SU-DHL-6 (cell line): ENCODE results near the gene TBL3.

Source experiments
- H2AFZ ChIP-seq: fragments of 200-600 bp; sonication (generic); 2 replicates; pipeline ENCODE4 v1.6.1; 2014; ENCODE audit warnings: low read depth, mild to moderate bottlenecking, moderate library complexity, mixed read lengths, antibody characterized with exemption, low read length; ENCODE audit not compliant: severe bottlenecking
- H3F3A ChIP-seq: fragments of 200-600 bp; shearing (Covaris generic); 2 replicates; pipeline ENCODE4 v1.6.0; 2016; ENCODE audit warnings: antibody characterized with exemption, mild to moderate bottlenecking; ENCODE audit not compliant: insufficient read depth
- H3K27ac ChIP-seq: fragments of 200-600 bp; sonication (generic); 2 replicates; pipeline ENCODE4 v1.5.1; 2016; ENCODE audit warnings: low read depth, mild to moderate bottlenecking, low read length, moderate library complexity, mixed read lengths
- H3K27me3 ChIP-seq: fragments of 200-600 bp; sonication (generic), shearing (Covaris generic); 2 replicates; pipeline ENCODE4 v1.6.0; 2014; ENCODE audit warnings: mild to moderate bottlenecking, low read length
- H3K36me3 ChIP-seq: fragments of 200-600 bp; sonication (generic); 2 replicates; pipeline ENCODE4 v1.6.1; 2014; ENCODE audit warnings: mild to moderate bottlenecking, low read length, mixed read lengths
- H3K4me2 ChIP-seq: fragments of 300-600, 200-600 bp; shearing (Covaris generic), sonication (generic); 2 replicates; pipeline ENCODE4 v1.6.0; 2014; ENCODE audit warnings: low read length, low read depth, mild to moderate bottlenecking; ENCODE audit not compliant: poor library complexity, severe bottlenecking
- H3K4me3 ChIP-seq: fragments of 200-600 bp; sonication (generic); 2 replicates; pipeline ENCODE4 v1.5.1; 2014; ENCODE audit warnings: antibody characterized with exemption, low read length, mild to moderate bottlenecking, mixed read lengths; ENCODE audit not compliant: insufficient read depth, poor library complexity, severe bottlenecking
- H3K79me2 ChIP-seq: fragments of 200-600 bp; sonication (generic); 2 replicates; pipeline ENCODE4 v1.6.1; 2014; ENCODE audit warnings: mild to moderate bottlenecking, low read length, moderate library complexity; ENCODE audit not compliant: insufficient read depth
- H3K9ac ChIP-seq: fragments of 200-600 bp; sonication (generic); 2 replicates; pipeline ENCODE4 v1.7.0; 2014; ENCODE audit warnings: mild to moderate bottlenecking, low read length
- H3K9me2 ChIP-seq: fragments of 200-600 bp; sonication (generic); replicated peaks from 2 replicates; pipeline ENCODE4 v1.6.1; 2014; ENCODE audit warnings: low read length; ENCODE audit not compliant: insufficient read depth
- H3K9me3 ChIP-seq: fragments of 200-600 bp; sonication (generic); 2 replicates; pipeline ENCODE4 v1.6.1; 2014; ENCODE audit warnings: low read length, mixed read lengths; ENCODE audit not compliant: insufficient read depth
- H4K20me1 ChIP-seq: fragments of 200-600 bp; sonication (generic); 2 replicates; pipeline ENCODE4 v1.6.1; 2014; ENCODE audit warnings: low read depth, mild to moderate bottlenecking, antibody characterized with exemption, low read length, moderate library complexity, mixed read lengths
- EZH2phosphoT487 ChIP-seq: fragments of 200-600 bp; sonication (generic), shearing (Covaris generic); conservative IDR thresholded peaks from 2 replicates; pipeline ENCODE4 v1.6.1; 2018; ENCODE audit warnings: mild to moderate bottlenecking, antibody characterized with exemption, low read length, moderate library complexity, mixed read lengths
- TF ChIP-seq, protein P1 (sequence below): fragments of 200-600 bp; sonication (generic); IDR thresholded peaks from one replicate; pipeline ENCODE4 v1.5.1; 2017; ENCODE audit warnings: antibody characterized with exemption, mild to moderate bottlenecking, low read length, moderate library complexity; ENCODE audit not compliant: insufficient read depth, poor library complexity, severe bottlenecking

TBL3 gene

DNA sequence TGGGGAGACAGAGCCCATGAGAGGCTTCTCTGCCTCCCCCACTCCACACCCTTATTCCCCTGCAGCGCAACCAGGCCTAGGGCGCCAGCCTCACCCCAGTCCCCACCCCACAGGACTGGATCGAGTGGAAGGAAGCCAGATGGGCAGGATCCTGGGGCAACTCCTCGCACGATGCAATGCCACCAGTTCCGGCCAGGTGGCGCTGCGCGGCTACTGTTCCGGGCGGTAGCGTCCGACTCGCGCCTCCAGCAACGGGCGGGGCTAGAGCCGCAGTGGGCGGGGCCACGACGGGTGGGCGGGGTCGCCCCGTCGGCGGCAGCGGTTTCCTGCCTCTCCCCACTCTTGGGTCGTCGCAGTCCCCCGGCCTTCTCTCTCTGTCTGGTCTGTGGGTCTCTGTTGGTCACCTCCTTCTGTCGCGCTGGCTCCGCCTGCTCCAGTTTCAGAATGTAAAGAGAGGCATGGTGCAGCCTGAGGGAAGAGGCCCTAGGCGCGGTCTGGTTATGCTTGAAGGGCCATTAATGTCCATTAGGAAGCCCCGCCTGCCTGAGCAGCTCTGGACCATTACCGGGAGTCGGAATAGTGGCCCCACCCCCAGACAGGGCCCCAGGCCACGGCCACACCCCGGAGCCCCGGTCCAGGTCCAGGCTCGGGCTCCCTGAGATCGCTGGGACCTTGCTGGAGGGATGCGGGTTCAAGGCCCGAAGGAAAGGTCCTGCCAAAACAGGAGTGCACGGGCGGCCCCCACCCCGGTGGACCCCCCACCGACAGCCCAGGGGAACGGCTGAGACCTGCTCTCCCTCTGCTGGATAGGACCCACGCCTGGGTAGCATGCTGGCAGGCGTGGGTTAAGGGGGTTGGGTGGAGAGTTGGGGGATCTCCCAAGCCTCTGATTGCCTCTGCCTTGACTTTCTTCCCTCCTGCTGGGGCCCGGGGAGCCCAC lies 51.5 kb downstream of the TBL3 start:
- Histone ChIP-seq H4K20me1 (no peaks in the 10 kb centered on the region), H3K27me3 (no peaks in the 10 kb centered on the region), H3F3A (no peaks in the 10 kb centered on the region), H3K4me2 (peak overlapping the region; percentile 40), H3K9me2 (no peaks in the 10 kb centered on the region), H3K36me3 (no peaks in the 10 kb centered on the region), H3K79me2 (no peaks in the 10 kb centered on the region), H2AFZ (peak overlapping the region; percentile 77), H3K9me3 (no peaks in the 10 kb centered on the region), H3K9ac (peak overlapping the region; percentile 36), H3K27ac (no peak overlapping the region), H3K4me3 (no peak overlapping the region)
- TF ChIP-seq EZH2phosphoT487 = no peak
- TF ChIP-seq, protein P1, sequence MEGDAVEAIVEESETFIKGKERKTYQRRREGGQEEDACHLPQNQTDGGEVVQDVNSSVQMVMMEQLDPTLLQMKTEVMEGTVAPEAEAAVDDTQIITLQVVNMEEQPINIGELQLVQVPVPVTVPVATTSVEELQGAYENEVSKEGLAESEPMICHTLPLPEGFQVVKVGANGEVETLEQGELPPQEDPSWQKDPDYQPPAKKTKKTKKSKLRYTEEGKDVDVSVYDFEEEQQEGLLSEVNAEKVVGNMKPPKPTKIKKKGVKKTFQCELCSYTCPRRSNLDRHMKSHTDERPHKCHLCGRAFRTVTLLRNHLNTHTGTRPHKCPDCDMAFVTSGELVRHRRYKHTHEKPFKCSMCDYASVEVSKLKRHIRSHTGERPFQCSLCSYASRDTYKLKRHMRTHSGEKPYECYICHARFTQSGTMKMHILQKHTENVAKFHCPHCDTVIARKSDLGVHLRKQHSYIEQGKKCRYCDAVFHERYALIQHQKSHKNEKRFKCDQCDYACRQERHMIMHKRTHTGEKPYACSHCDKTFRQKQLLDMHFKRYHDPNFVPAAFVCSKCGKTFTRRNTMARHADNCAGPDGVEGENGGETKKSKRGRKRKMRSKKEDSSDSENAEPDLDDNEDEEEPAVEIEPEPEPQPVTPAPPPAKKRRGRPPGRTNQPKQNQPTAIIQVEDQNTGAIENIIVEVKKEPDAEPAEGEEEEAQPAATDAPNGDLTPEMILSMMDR = peak; percentile 90

DNA sequence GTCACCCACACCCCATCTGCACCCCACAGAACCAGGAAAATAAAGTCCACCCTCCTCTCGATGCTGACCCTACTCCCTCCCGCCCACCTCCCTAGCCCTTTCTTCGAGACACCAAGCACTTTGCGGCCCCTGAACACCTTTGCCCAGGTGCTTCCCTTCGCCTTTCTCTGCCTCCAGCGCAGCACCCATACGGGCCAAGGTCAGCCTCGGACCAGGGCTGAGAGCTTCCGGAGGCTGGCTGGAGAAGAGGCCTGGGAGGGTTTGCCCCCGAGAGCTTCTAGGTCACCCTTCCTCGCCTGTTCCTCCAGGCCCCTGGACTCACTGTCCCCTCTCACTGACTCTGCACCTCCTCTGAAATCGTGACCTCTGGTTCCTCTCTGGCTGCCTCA lies 52.2 kb downstream of the TBL3 start:
- H3K9me2 ChIP-seq = no peaks in the 10 kb centered on the region
- no peaks in the 10 kb centered on the region for H3K36me3 ChIP-seq
- no peaks in the 10 kb centered on the region for H3K27me3 ChIP-seq
- H3K4me3 ChIP-seq = no peak overlapping the region
- H3K4me2 ChIP-seq = no peak overlapping the region
- no peaks in the 10 kb centered on the region for H3F3A ChIP-seq
- H3K9me3 ChIP-seq = no peaks in the 10 kb centered on the region
- H3K79me2 ChIP-seq = no peaks in the 10 kb centered on the region
- no peaks in the 10 kb centered on the region for H4K20me1 ChIP-seq
- no peak overlapping the region for H2AFZ ChIP-seq
- H3K9ac ChIP-seq = no peak overlapping the region
- H3K27ac ChIP-seq = no peak overlapping the region
- TF ChIP-seq EZH2phosphoT487 = no peak
- TF ChIP-seq, protein P1 = no peak

DNA sequence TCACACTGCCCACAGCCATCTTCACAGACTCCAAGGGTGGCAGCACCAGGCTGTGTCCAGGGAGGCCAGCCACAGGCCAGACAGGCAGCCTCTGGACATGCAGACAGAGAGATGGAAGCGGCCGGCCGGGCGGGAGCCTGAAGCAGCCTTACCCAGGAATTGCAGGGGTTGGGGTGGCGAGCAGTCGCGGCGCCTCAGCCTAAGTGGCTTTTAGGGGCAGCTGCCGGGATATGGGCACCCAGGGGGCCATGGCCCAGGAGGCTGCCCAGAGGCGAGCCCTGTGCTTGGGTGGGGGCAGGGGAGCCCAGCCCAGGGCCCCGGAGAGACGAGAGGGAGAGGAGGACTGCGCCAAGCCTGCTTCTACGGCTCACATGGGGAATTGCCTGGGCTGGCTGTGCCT lies 53.4 kb downstream of the TBL3 start:
- no peak overlapping the region for H3K9ac ChIP-seq
- no peaks in the 10 kb centered on the region for H3K9me3 ChIP-seq
- no peaks in the 10 kb centered on the region for H3K36me3 ChIP-seq
- no peak overlapping the region for H3K27ac ChIP-seq
- no peak overlapping the region for H2AFZ ChIP-seq
- H4K20me1 ChIP-seq = no peaks in the 10 kb centered on the region
- no peaks in the 10 kb centered on the region for H3K9me2 ChIP-seq
- H3K79me2 ChIP-seq = no peaks in the 10 kb centered on the region
- no peak overlapping the region for H3K4me2 ChIP-seq
- no peak overlapping the region for H3K4me3 ChIP-seq
- H3F3A ChIP-seq = no peaks in the 10 kb centered on the region
- no peaks in the 10 kb centered on the region for H3K27me3 ChIP-seq
- TF ChIP-seq, protein P1 = no peak
